DMS114 treated with DMSO at 0.1 percent for 48 hours (cell line): ENCODE data around the gene GSTA1.
A peak's percentile ranks its signal among the peaks of the same experiment; 100 is the strongest.
"Not testable (repeated sequence)": the region's sequence is repeated elsewhere in the genome, so short reads cannot be mapped to it uniquely, and the experiment has no call there.

ENCODE experiments used
- DNase-seq: peaks from one replicate; lab custom pipeline; 2025; ENCODE audit not compliant: unreplicated experiment; lab: John Stamatoyannopoulos, UW

GSTA1 gene

GRCh38 chr6:52803668-52804255 lies at the start of gene GSTA1:
Gene GSTA1, minus strand, starts transcription at chr6:52803816. Its CDS starts 4,549 bp downstream, at chr6:52799267.
- not testable (repeated sequence) for DNase-seq

GRCh38 chr6:52849137-52849536 lies 45.5 kb upstream of the GSTA1 start:
- no peak for DNase-seq

- DNase-seq: no peak
These were observed 42.4 kb upstream of the GSTA1 start for GRCh38 chr6:52846002-52846401.

GRCh38 chr6:52843605-52844004 lies 40.0 kb upstream of the GSTA1 start:
- no peak for DNase-seq

GRCh38 chr6:52840763-52841585 lies 37.4 kb upstream of the GSTA1 start, which contains the start of gene GSTA5:
Gene GSTA5, minus strand, starts transcription at chr6:52840813.
- DNase-seq: no peak

- peak; percentile 43 for DNase-seq
These were observed 35.8 kb upstream of the GSTA1 start for GRCh38 chr6:52839124-52840055.

GRCh38 chr6:52834481-52834880 lies 30.9 kb upstream of the GSTA1 start:
- DNase-seq: no peak

GRCh38 chr6:52830869-52831268 lies 27.3 kb upstream of the GSTA1 start:
- not testable (repeated sequence) for DNase-seq

GRCh38 chr6:52829046-52829817 lies 25.6 kb upstream of the GSTA1 start:
- no peak for DNase-seq

- DNase-seq: not testable (repeated sequence)
These were observed 25.0 kb upstream of the GSTA1 start for GRCh38 chr6:52828621-52829020.

- DNase-seq: not testable (repeated sequence)
These were observed 23.6 kb upstream of the GSTA1 start for GRCh38 chr6:52827073-52827783.

GRCh38 chr6:52826513-52826912 lies 22.9 kb upstream of the GSTA1 start:
- no peak for DNase-seq

- not testable (repeated sequence) for DNase-seq
These were observed 22.4 kb upstream of the GSTA1 start for GRCh38 chr6:52825900-52826459.

- not testable (repeated sequence) for DNase-seq
These were observed 21.7 kb upstream of the GSTA1 start for GRCh38 chr6:52825270-52825793.

- DNase-seq: no peak
These were observed 18.2 kb upstream of the GSTA1 start for GRCh38 chr6:52821842-52822241.

- no peak for DNase-seq
These were observed 16.6 kb upstream of the GSTA1 start for GRCh38 chr6:52820198-52820597.

GRCh38 chr6:52815167-52816092 lies 11.8 kb upstream of the GSTA1 start:
- DNase-seq: peak; percentile 29

GRCh38 chr6:52814545-52814944 lies 10.9 kb upstream of the GSTA1 start:
- DNase-seq: not testable (repeated sequence)
